Esophagus squamous epithelium (tissue), 4 donors: ENCODE data around the gene CNTNAP4.

Experiments
- POLR2A ChIP-seq, 4 donors: fragments of 450-650 bp; IDR thresholded peaks; one replicate each; pipeline ENCODE4 v1.6.1; 2017; ENCODE audit warnings: antibody characterized with exemption in 4 of 4, mild to moderate bottlenecking in 4 of 4, moderate library complexity in 3 of 4
- TF ChIP-seq, protein P1 (sequence below), 6 experiments: fragments of 450-650 bp in 4 of 6; fragments of 200-600 bp in 2 of 6; sonication (generic) in 2 of 6; IDR thresholded peaks; one replicate each; pipeline ENCODE4 v1.5.1; 2016 to 2019; ENCODE audit warnings: antibody characterized with exemption in 6 of 6, mild to moderate bottlenecking in 4 of 6, moderate library complexity in 4 of 6

DNA sequence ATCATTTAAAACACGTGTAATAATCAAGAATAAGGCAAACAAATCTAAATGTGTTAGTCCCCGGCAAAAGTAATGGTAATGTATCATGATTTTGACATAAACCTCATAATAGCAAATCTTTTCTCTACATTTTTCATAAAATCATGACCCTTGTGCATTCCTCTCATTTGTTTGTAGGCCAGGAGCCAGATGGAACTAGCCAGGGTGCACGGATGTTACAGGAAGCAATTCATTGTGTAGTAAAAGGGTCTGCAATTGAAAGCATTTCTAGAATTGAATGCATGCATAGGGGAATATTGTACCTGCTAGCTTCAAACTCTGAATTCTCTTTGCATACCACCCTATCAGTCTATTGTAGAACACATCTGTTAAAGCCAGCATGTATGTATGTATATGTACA lies 66.6 kb downstream of the CNTNAP4 start:
- TF ChIP-seq, protein P1, sequence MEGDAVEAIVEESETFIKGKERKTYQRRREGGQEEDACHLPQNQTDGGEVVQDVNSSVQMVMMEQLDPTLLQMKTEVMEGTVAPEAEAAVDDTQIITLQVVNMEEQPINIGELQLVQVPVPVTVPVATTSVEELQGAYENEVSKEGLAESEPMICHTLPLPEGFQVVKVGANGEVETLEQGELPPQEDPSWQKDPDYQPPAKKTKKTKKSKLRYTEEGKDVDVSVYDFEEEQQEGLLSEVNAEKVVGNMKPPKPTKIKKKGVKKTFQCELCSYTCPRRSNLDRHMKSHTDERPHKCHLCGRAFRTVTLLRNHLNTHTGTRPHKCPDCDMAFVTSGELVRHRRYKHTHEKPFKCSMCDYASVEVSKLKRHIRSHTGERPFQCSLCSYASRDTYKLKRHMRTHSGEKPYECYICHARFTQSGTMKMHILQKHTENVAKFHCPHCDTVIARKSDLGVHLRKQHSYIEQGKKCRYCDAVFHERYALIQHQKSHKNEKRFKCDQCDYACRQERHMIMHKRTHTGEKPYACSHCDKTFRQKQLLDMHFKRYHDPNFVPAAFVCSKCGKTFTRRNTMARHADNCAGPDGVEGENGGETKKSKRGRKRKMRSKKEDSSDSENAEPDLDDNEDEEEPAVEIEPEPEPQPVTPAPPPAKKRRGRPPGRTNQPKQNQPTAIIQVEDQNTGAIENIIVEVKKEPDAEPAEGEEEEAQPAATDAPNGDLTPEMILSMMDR (IDR thresholded peaks at IDR 0.05), result no peak
- no peak for TF ChIP-seq POLR2A (IDR thresholded peaks at IDR 0.05)
